ENCODE results near the gene LRAT.
"Not testable (repeated sequence)": the region's sequence is repeated elsewhere in the genome, so short reads cannot be mapped to it uniquely, and the experiment has no call there.

The LRAT gene

GRCh38 chr4:154720618-154721267 is 23.1 kb upstream of the LRAT start:
- no peak overlapping the region for H3K4me3 ChIP-seq (ENCODE audit: low read depth, low read length)
- TF ChIP-seq CTCF (IDR thresholded peaks at IDR 0.05; ENCODE audit: low read depth, low read length) = no peak

DNA sequence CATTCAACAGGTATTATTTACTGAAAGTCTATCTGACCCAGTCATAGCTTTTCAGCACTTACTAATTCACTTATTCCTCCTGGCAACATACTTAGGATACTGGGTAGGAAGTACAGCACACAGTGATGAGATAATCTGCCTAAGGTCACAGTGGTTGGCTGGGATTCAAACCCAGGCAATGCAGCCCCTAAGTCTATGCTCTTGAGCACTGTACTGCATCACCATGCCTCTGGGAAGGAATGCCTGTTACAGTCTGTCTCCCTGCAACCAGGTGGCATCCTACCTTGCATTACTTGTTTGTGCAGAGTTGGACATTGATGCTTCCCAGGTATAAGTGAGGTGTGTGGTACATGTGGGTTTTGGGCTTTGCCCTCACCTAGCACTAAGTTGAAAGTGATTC is 21.5 kb upstream of the LRAT start:
- no peak for TF ChIP-seq CTCF (IDR thresholded peaks at IDR 0.05; ENCODE audit: low read depth, low read length)
- no peak overlapping the region for H3K4me3 ChIP-seq (ENCODE audit: low read depth, low read length)

DNA sequence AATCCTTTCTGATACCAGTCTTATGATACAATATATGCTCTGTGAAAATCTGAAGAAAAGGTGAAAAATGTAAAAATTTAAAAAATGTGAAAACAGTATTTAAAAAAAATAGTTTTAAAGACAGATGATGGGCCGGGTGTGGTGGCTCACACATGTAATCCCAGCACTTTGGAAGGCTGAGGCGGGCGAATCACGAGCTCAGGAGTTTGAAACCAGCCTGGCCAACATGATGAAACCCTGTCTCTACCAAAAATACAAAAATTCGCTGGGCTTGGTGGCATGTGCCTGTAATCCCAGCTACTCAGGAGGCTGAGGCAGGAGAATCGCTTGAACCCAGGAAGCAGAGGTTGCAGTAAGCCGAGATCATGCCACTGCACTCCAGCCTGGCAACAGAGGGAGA is 20.2 kb upstream of the LRAT start:
- not testable (repeated sequence) for H3K4me3 ChIP-seq (ENCODE audit: low read depth, low read length)

DNA sequence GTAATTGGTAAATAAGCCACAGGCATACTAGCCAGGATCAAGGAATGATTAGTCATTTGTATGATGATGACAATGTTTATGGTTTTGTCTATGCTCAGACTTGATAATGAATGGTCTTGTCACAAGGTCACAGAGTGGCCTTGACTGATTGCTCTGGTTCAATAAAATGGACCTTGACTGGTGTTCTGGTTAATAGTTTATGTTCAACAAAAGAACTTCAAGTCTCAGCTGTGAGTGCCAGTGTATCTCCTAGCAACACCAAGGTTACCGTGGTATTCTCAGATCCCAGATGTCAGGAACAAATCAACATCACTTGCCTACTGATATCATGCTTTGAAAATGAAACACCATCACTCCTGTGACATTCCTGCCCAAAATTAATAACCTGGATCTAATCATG is 16.3 kb upstream of the LRAT start:
- H3K4me3 ChIP-seq (ENCODE audit: low read depth, low read length) = no peak overlapping the region
- TF ChIP-seq CTCF (IDR thresholded peaks at IDR 0.05; ENCODE audit: low read depth, low read length) = no peak

DNA sequence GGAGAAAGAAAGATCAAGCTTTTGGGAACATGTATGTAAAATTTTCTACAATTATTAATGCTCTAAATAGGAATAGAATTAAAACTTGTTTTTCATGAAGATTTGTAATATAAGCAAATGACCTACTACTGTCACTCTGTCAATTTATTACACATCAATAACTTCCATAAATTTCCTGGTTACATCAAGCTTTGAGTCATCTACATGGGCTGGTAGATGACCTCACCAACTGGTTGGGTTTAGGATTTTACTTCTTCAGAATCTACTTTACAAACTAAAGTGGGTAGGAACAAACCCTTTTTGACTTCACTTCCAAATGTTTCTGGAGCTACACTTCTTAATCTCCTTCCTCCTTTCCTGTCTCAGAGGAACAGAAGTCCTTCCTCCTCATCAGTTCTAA is 12.0 kb upstream of the LRAT start:
- H3K4me3 ChIP-seq (ENCODE audit: low read depth, low read length) = no peak overlapping the region
- TF ChIP-seq CTCF (IDR thresholded peaks at IDR 0.05; ENCODE audit: low read depth, low read length) = no peak

DNA sequence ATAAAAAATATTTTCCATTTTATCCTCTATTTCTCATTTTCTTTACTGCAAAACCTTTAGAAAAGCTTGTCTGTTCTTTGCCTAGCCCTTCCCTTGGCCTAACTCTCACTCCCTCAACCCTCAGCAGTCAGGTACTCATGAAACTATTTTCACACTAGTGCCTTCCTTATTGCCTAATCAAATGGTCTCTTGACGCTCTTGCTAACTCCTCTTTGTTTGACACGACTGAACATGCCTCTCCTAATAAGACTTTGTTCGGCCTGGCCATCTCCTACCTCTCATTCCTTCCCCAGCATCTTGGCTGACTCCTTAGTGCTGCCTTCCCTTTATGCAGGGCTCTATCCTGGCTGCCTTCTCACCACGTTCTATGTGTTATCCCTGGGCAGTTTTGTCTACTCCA is 11.1 kb upstream of the LRAT start:
- no peak overlapping the region for H3K4me3 ChIP-seq (ENCODE audit: low read depth, low read length)
- no peak for TF ChIP-seq CTCF (IDR thresholded peaks at IDR 0.05; ENCODE audit: low read depth, low read length)

DNA sequence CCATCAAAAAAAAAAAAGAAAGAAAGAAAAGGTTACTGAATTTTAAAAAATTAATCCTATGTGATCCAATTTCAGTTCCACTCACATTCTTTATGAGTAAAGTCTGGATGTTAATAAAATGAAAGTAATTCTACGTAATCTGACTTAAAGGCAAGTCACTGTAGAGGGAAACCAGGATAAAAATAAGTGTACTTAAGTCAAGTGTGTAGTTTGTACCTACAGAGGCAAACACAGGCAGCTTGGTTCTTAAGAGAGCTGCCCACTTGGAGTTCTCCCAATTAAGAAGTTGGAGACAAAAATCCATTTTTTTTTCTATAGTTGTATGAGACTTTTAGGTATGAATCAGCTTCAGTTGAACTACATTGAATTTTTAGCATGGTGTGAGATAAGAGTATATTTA is 7.0 kb upstream of the LRAT start:
- H3K4me3 ChIP-seq (ENCODE audit: low read depth, low read length) = no peak overlapping the region
- TF ChIP-seq CTCF (IDR thresholded peaks at IDR 0.05; ENCODE audit: low read depth, low read length) = no peak

DNA sequence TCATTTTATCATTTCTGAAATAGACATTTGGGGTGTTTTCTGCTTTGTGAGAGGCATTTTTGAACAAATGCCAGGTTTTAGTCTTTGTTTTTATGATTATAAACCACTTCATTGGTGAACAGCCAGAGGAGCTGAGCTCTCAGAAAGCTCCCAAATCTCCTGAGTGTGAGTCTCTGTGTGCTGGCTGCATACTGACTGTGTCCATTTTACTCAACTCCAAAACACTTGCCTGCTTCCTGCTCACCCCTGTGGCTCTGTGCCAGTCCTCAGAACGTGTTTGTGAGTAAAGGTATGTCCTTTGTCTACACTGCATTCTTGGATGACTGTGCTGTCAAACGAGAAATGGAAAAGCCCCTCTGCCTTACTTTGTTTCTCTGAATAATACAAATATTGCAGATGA is 5.4 kb upstream of the LRAT start:
- H3K4me3 ChIP-seq (ENCODE audit: low read depth, low read length) = no peak overlapping the region
- TF ChIP-seq CTCF (IDR thresholded peaks at IDR 0.05; ENCODE audit: low read depth, low read length) = no peak

Data from WI38 (cell line).